Neural progenitor cell (in vitro differentiated cells): ENCODE data around the gene XAB2. TPM values are rescaled to one million over a fixed set of nuclear protein-coding genes. Genes with fewer than 3 reads are reported as not detected.

Experiments
- DNase-seq: peaks from one replicate; pipeline ENCODE4 v3.0.0-alpha.2; 2016; ENCODE audit warnings: low spot score
- H2AFZ ChIP-seq: fragments of 200-600 bp; sonication (generic); replicated peaks from 2 replicates; pipeline ENCODE4 v1.6.1; 2016; ENCODE audit warnings: antibody characterized with exemption
- H3F3A ChIP-seq: fragments of 200-600 bp; sonication (generic); 2 replicates; pipeline ENCODE4 v1.6.1; 2016; ENCODE audit warnings: antibody characterized with exemption, low read depth
- H3K27ac ChIP-seq: fragments of 200-600 bp; sonication (generic); 2 replicates; pipeline ENCODE4 v1.5.1; 2016; ENCODE audit warnings: mild to moderate bottlenecking
- H3K27me3 ChIP-seq: fragments of 200-600 bp; sonication (generic); 2 replicates; pipeline ENCODE4 v1.6.1; 2016; ENCODE audit warnings: mild to moderate bottlenecking, moderate library complexity
- H3K36me3 ChIP-seq: fragments of 200-600 bp; sonication (generic); 2 replicates; pipeline ENCODE4 v1.5.1; 2016
- H3K4me1 ChIP-seq: fragments of 200-600 bp; sonication (generic); 2 replicates; pipeline ENCODE4 v1.6.1; 2016; ENCODE audit warnings: mixed run types
- H3K4me2 ChIP-seq: fragments of 200-600 bp; sonication (generic); 2 replicates; pipeline ENCODE4 v1.6.1; 2016
- H3K4me3 ChIP-seq: fragments of 200-600 bp; sonication (generic); 2 replicates; pipeline ENCODE4 v1.5.1; 2016
- H3K79me2 ChIP-seq: fragments of 200-600 bp; sonication (generic); 2 replicates; pipeline ENCODE4 v1.6.1; 2016; ENCODE audit warnings: low read depth
- H3K9ac ChIP-seq: fragments of 200-600 bp; sonication (generic); 2 replicates; pipeline ENCODE4 v1.6.1; 2016
- H3K9me3 ChIP-seq: fragments of 200-600 bp; sonication (generic); 2 replicates; pipeline ENCODE4 v1.5.1; 2016; ENCODE audit warnings: low read depth
- H4K20me1 ChIP-seq: fragments of 200-600 bp; sonication (generic); 2 replicates; pipeline ENCODE4 v1.6.1; 2016; ENCODE audit warnings: low read depth
- H3K27ac Mint-ChIP-seq: 3 replicates; pipeline ENCODE4 v1.8.0; 2021; ENCODE audit warnings: mixed read lengths
- H3K27me3 Mint-ChIP-seq: 2 replicates; pipeline ENCODE4 v1.8.0; 2022; ENCODE audit warnings: low read depth, mild to moderate bottlenecking, inconsistent platforms, moderate library complexity, mixed read lengths; ENCODE audit not compliant: insufficient read depth
- H3K36me3 Mint-ChIP-seq: 3 replicates; pipeline ENCODE4 v1.8.0; 2021; ENCODE audit warnings: mixed read lengths
- H3K4me1 Mint-ChIP-seq: 3 replicates; pipeline ENCODE4 v1.8.0; 2021; ENCODE audit warnings: mixed read lengths
- H3K4me3 Mint-ChIP-seq: 3 replicates; pipeline ENCODE4 v1.8.0; 2021; ENCODE audit warnings: mild to moderate bottlenecking, moderate library complexity, mixed read lengths
- H3K9me3 Mint-ChIP-seq: 3 replicates; pipeline ENCODE4 v1.8.0; 2020; ENCODE audit warnings: mixed read lengths
- EZH2 ChIP-seq: fragments of 200-600 bp; sonication (generic); IDR thresholded peaks from 2 replicates; pipeline ENCODE4 v1.6.1; 2017; ENCODE audit warnings: antibody characterized with exemption, mild to moderate bottlenecking, moderate library complexity
- EZH2phosphoT487 ChIP-seq: fragments of 200-600 bp; sonication (generic); IDR thresholded peaks from 2 replicates; pipeline ENCODE4 v1.6.1; 2017; ENCODE audit warnings: antibody characterized with exemption
- total RNA-seq: library from RNA; depleted of rRNA; stranded (reverse); fragments of >200 nt; gene quantifications from 2 replicates; pipeline ENCODE4 v1.2.3, GENCODE V29; 2015; ENCODE audit warnings: low replicate concordance
- TF ChIP-seq, protein P1 (sequence below): fragments of 200-600 bp; sonication (generic); IDR thresholded peaks from 2 replicates; pipeline ENCODE4 v1.5.1; 2017; ENCODE audit warnings: antibody characterized with exemption, mild to moderate bottlenecking

Gene XAB2
- total RNA-seq, 1 donor from 2014 or later = 30.9 TPM

DNA sequence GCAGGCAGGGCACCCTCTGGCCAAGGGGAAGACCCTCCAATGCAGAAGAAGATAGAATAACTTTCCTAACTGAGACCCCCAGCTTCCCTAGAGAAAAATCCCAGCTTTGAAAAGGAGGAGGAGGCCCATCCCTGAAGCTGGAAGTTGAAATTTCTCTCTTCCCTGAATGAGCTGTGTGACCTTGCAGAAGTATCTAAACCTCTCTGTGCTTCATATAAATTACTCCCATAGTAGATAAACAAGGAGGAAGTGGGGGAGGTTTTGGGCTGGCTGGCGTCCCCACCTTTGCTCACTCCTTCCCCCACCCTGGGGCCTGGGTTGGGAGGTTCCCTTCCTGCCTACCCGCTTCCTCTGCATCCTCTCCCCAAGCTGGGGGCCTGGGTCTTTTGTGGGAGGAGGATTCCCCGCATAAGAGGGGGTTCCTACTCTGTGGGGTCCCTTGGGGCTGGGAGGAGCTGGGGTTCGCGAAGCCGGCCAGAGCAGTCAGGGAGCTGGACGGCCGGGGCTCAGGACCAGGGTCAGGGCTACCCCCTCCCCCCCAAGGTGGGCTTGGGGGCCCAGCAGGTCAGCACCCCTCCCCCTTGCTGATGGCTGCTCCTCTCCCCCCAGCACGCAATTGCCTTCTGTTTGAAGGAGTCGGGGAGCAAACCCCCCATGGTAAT lies 22.0 kb downstream of the XAB2 start:
- no peaks in the 10 kb centered on the region for H3K36me3 ChIP-seq

GRCh38 chr19:7606289-7606688 lies 23.1 kb downstream of the XAB2 start:
- H3F3A ChIP-seq = no peaks in the 10 kb centered on the region
- Mint-ChIP-seq H3K9me3 (no peaks in the 10 kb centered on the region), H3K4me3 (no peak overlapping the region), H3K27ac (no peak overlapping the region), H3K36me3 (no peaks in the 10 kb centered on the region), H3K4me1 (no peaks in the 10 kb centered on the region), H3K27me3 (peaks cover 2% of the 10 kb centered on the region)
- H3K9ac ChIP-seq = no peak overlapping the region
- no peak overlapping the region for H3K27ac ChIP-seq
- H3K36me3 ChIP-seq = no peaks in the 10 kb centered on the region
- no peaks in the 10 kb centered on the region for H3K4me1 ChIP-seq
- H3K79me2 ChIP-seq = peaks cover 2% of the 10 kb centered on the region
- TF ChIP-seq EZH2phosphoT487 (no peak), EZH2 (no peak)
- TF ChIP-seq, protein P1, sequence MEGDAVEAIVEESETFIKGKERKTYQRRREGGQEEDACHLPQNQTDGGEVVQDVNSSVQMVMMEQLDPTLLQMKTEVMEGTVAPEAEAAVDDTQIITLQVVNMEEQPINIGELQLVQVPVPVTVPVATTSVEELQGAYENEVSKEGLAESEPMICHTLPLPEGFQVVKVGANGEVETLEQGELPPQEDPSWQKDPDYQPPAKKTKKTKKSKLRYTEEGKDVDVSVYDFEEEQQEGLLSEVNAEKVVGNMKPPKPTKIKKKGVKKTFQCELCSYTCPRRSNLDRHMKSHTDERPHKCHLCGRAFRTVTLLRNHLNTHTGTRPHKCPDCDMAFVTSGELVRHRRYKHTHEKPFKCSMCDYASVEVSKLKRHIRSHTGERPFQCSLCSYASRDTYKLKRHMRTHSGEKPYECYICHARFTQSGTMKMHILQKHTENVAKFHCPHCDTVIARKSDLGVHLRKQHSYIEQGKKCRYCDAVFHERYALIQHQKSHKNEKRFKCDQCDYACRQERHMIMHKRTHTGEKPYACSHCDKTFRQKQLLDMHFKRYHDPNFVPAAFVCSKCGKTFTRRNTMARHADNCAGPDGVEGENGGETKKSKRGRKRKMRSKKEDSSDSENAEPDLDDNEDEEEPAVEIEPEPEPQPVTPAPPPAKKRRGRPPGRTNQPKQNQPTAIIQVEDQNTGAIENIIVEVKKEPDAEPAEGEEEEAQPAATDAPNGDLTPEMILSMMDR = no peak
- no peak overlapping the region for H3K4me3 ChIP-seq
- no peak overlapping the region for H3K4me2 ChIP-seq
- no peaks in the 10 kb centered on the region for H3K9me3 ChIP-seq
- no peaks in the 10 kb centered on the region for H3K27me3 ChIP-seq
- peaks cover 29% of the 10 kb centered on the region for H4K20me1 ChIP-seq
- no peak for DNase-seq
- no peak overlapping the region for H2AFZ ChIP-seq

More for the DNA sequence above, 22.0 kb downstream of the XAB2 start:
- no peaks in the 10 kb centered on the region for H3K36me3 Mint-ChIP-seq
- no peak overlapping the region for H3K4me3 Mint-ChIP-seq
- no peaks in the 10 kb centered on the region for H3K9me3 ChIP-seq
- no peak overlapping the region for H3K4me3 ChIP-seq
- peaks cover 2% of the 10 kb centered on the region for H3K27me3 Mint-ChIP-seq
- no peak overlapping the region for H3K4me2 ChIP-seq
- no peak overlapping the region for H3K27ac Mint-ChIP-seq
- no peak overlapping the region for H2AFZ ChIP-seq
- DNase-seq = no peak
- no peaks in the 10 kb centered on the region for H3K79me2 ChIP-seq
- H3K4me1 ChIP-seq = no peaks in the 10 kb centered on the region
- H3F3A ChIP-seq = no peaks in the 10 kb centered on the region
- no peaks in the 10 kb centered on the region for H3K4me1 Mint-ChIP-seq
- TF ChIP-seq, protein P1 = no peak
- no peak for TF ChIP-seq EZH2
- no peak for TF ChIP-seq EZH2phosphoT487
- peaks cover 22% of the 10 kb centered on the region for H4K20me1 ChIP-seq
- no peaks in the 10 kb centered on the region for H3K9me3 Mint-ChIP-seq
- no peak overlapping the region for H3K9ac ChIP-seq
- H3K27me3 ChIP-seq = no peaks in the 10 kb centered on the region
- no peak overlapping the region for H3K27ac ChIP-seq

DNA sequence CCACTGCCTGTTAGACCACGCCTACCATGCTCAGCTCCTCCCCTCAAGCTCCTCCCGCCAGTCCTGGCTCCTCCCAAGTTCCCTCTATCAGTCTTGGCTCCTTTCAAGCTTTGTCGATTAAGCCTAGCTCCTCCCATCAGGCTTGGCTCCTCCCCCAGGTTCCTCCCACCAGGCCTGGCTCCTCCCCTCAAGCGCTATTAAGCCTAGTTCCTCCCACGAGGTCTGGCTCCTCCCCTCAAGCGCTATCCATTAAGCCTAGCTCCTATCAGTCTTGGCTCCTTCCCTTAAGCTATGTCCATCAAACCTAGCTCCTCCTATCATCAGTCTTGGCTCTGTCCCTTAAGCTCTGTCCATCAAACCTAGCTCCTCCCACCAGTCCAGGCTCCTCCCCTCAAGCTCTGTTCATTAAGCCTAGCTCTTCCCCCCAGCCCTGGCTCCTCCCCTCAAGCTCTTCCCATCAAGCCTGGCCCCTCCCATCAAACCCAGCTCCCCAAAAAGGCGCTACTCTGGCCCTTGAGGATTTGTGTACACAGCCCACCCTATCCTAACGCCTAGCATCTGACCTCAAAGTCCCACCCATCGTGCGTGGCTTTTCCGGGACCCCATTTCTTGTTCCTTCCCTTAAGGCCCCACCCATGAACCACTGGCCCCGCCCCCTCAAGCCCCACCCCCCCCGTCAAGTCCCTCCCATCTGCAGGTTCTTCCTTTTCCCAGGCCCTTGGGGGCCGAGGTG lies 23.7 kb downstream of the XAB2 start:
- peaks cover 8% of the 10 kb centered on the region for H3K79me2 ChIP-seq
- no peaks in the 10 kb centered on the region for H3K4me1 ChIP-seq
- H2AFZ ChIP-seq = no peak overlapping the region
- H3K27me3 Mint-ChIP-seq = no peaks in the 10 kb centered on the region
- peak; percentile 47 for DNase-seq
- H3K9me3 ChIP-seq = no peaks in the 10 kb centered on the region
- no peak overlapping the region for H3K9ac ChIP-seq
- TF ChIP-seq, protein P1 = no peak
- TF ChIP-seq EZH2phosphoT487 (no peak), EZH2 (no peak)
- H3K36me3 ChIP-seq = no peaks in the 10 kb centered on the region
- H3K27ac ChIP-seq = no peak overlapping the region
- H3F3A ChIP-seq = no peaks in the 10 kb centered on the region
- no peaks in the 10 kb centered on the region for H3K36me3 Mint-ChIP-seq
- no peaks in the 10 kb centered on the region for H3K27me3 ChIP-seq
- H4K20me1 ChIP-seq = peaks cover 29% of the 10 kb centered on the region
- no peaks in the 10 kb centered on the region for H3K9me3 Mint-ChIP-seq
- no peak overlapping the region for H3K4me3 ChIP-seq
- no peak overlapping the region for H3K27ac Mint-ChIP-seq
- H3K4me2 ChIP-seq = no peak overlapping the region
- no peak overlapping the region for H3K4me3 Mint-ChIP-seq
- no peaks in the 10 kb centered on the region for H3K4me1 Mint-ChIP-seq
